Measurements from ENCODE around the gene NR2F1.

- TF ChIP-seq CTCF (IDR thresholded peaks at IDR 0.05) (no peak), POLR2A (IDR thresholded peaks at IDR 0.05) (no peak)
Measured at GRCh38 chr5:93593476-93594131, 10.6 kb downstream of the NR2F1 start.
